PC-3 (cell line): ENCODE data around the gene FGR. TPM values are rescaled to one million over a fixed set of nuclear protein-coding genes. Genes with fewer than 3 reads are reported as not detected.

ENCODE experiments used
- ATAC-seq: fragments of 200-7000 bp; cut with Tn5 transposase; 2 replicates; pipeline ENCODE4 v1.9.1; 2020; ENCODE audit warnings: mild to moderate bottlenecking, moderate library complexity
- BruUV-seq: library from RNA; stranded (reverse); fragments of 400-500 nt; replicated peaks from 2 replicates; lab custom pipeline; 2021; lab: Mats Ljungman, UMichigan
- CTCF ChIA-PET: fragments of 300-600 bp; sonication (Branson Sonifier 250); formaldehyde crosslinking; loops from one replicate; lab custom pipeline; 2022; ENCODE audit warnings: antibody characterized with exemption; lab: Charles Lee
- POLR2A ChIA-PET: fragments of 300-600 bp; sonication (Branson Sonifier 250); formaldehyde crosslinking; loops from one replicate; lab custom pipeline; 2022; ENCODE audit warnings: antibody characterized with exemption; ENCODE audit not compliant: unreplicated experiment; lab: Charles Lee
- DNase-seq: peaks from one replicate; pipeline ENCODE4 v3.0.0-alpha.2; 2015
- H2AFZ ChIP-seq: fragments of 300-600 bp; sonication (generic); 2 replicates; pipeline ENCODE4 v1.6.0; 2016; ENCODE audit warnings: antibody characterized with exemption, low read length
- H3F3A ChIP-seq: fragments of 300-600 bp; sonication (generic); one replicate; pipeline ENCODE4 v1.6.0; 2017; ENCODE audit warnings: antibody characterized with exemption, low read length, control low read depth, mild to moderate bottlenecking; ENCODE audit not compliant: unreplicated experiment
- H3K27ac ChIP-seq: fragments of 300-600 bp; sonication (generic); 2 replicates; pipeline ENCODE4 v1.5.1; 2016; ENCODE audit warnings: mild to moderate bottlenecking, low read length
- H3K27me3 ChIP-seq: fragments of 300-600 bp; sonication (generic); 2 replicates; pipeline ENCODE4 v1.6.1; 2016; ENCODE audit warnings: low read length, mixed read lengths
- H3K36me3 ChIP-seq: fragments of 300-600 bp; sonication (generic); 2 replicates; pipeline ENCODE4 v1.6.1; 2016; ENCODE audit warnings: low read depth, mixed run types, low read length, mixed read lengths
- H3K4me1 ChIP-seq: fragments of 300-600 bp; sonication (generic); 2 replicates; pipeline ENCODE4 v1.5.1; 2016; ENCODE audit warnings: low read length; ENCODE audit not compliant: insufficient read depth
- H3K4me2 ChIP-seq: fragments of 300-600 bp; sonication (generic); 2 replicates; pipeline ENCODE4 v1.6.0; 2016; ENCODE audit warnings: low read length
- H3K4me3 ChIP-seq: fragments of 300-600 bp; sonication (generic); 2 replicates; pipeline ENCODE4 v1.5.1; 2016; ENCODE audit warnings: mild to moderate bottlenecking, low read length, mixed read lengths
- H3K79me2 ChIP-seq: fragments of 300-600 bp; sonication (generic); 2 replicates; pipeline ENCODE4 v1.6.1; 2017; ENCODE audit warnings: low read length, mixed read lengths
- H3K9ac ChIP-seq: fragments of 300-600 bp; sonication (generic); 2 replicates; pipeline ENCODE4 v1.6.0; 2016; ENCODE audit warnings: mild to moderate bottlenecking, low read length
- H3K9me2 ChIP-seq: fragments of 300-600 bp; sonication (generic); replicated peaks from 2 replicates; pipeline ENCODE4 v1.6.1; 2016; ENCODE audit warnings: mixed run types, low read length, mixed read lengths
- H3K9me3 ChIP-seq: fragments of 300-600 bp; sonication (generic); 2 replicates; pipeline ENCODE4 v1.6.1; 2016; ENCODE audit warnings: low read length, mixed read lengths
- H4K20me1 ChIP-seq: fragments of 300-600 bp; sonication (generic); 2 replicates; pipeline ENCODE4 v1.6.1; 2016; ENCODE audit warnings: low read length, mixed read lengths
- EZH2 ChIP-seq: fragments of 300-600 bp; sonication (generic); IDR thresholded peaks from one replicate; pipeline ENCODE4 v1.6.1; 2017; ENCODE audit warnings: antibody characterized with exemption, mild to moderate bottlenecking, low read length; ENCODE audit not compliant: unreplicated experiment
- EZH2phosphoT487 ChIP-seq: fragments of 300-600 bp; sonication (generic); IDR thresholded peaks from 2 replicates; pipeline ENCODE4 v1.6.1; 2018; ENCODE audit warnings: mild to moderate bottlenecking, antibody characterized with exemption, low read length, borderline replicate concordance
- intact Hi-C: fragments of 100-400 bp; cut with micrococcal nuclease; formaldehyde crosslinking; loops from 2 replicates; pipeline ENCODE4 v1.9.0; 2023
- total RNA-seq: library from RNA; depleted of rRNA; stranded (reverse); fragments of >200 nt; gene quantifications from 2 replicates; pipeline ENCODE4 v1.2.3, GENCODE V29; 2014
- TF ChIP-seq, protein P1 (sequence below): fragments of 300-600 bp; sonication (generic); conservative IDR thresholded peaks from 2 replicates; pipeline ENCODE4 v1.5.1; 2017; ENCODE audit warnings: antibody characterized with exemption, low read depth, mild to moderate bottlenecking, low read length

Gene FGR
- total RNA-seq, 1 experiment from 2014 or later: not detected

DNA sequence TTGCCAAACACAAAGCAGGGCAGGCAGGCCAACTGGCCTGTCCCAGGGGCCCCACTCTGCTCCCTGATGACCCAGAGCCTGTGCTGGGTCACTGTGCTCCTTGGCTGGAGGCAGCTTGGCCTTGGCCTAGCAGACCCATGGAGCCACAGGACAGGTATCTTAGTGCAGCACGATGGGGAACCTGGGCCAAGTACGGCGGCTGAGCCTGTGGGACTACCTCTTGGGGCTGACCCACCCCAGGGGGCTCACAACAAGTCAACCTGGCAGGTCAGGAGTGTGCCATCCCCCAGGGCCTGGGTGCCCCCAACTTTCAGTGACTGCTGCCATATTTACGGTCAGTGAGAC, 10.1 kb upstream of the FGR start:
- Histone ChIP-seq H3F3A (no peaks in the 10 kb centered on the region), H3K4me1 (no peaks in the 10 kb centered on the region), H3K9me2 (no peaks in the 10 kb centered on the region), H3K4me2 (no peak overlapping the region), H4K20me1 (no peaks in the 10 kb centered on the region), H3K79me2 (no peaks in the 10 kb centered on the region), H3K9ac (no peak overlapping the region), H3K27me3 (no peaks in the 10 kb centered on the region), H2AFZ (no peak overlapping the region), H3K36me3 (no peaks in the 10 kb centered on the region), H3K4me3 (no peak overlapping the region), H3K27ac (no peak overlapping the region), H3K9me3 (no peaks in the 10 kb centered on the region)
- no peak for ATAC-seq
- ChIA-PET CTCF (no interaction called here), POLR2A (no interaction called here)
- BruUV-seq: no TSS peak
- no peak for DNase-seq
- TF ChIP-seq EZH2phosphoT487 (no peak), EZH2 (no peak)
- TF ChIP-seq, protein P1, sequence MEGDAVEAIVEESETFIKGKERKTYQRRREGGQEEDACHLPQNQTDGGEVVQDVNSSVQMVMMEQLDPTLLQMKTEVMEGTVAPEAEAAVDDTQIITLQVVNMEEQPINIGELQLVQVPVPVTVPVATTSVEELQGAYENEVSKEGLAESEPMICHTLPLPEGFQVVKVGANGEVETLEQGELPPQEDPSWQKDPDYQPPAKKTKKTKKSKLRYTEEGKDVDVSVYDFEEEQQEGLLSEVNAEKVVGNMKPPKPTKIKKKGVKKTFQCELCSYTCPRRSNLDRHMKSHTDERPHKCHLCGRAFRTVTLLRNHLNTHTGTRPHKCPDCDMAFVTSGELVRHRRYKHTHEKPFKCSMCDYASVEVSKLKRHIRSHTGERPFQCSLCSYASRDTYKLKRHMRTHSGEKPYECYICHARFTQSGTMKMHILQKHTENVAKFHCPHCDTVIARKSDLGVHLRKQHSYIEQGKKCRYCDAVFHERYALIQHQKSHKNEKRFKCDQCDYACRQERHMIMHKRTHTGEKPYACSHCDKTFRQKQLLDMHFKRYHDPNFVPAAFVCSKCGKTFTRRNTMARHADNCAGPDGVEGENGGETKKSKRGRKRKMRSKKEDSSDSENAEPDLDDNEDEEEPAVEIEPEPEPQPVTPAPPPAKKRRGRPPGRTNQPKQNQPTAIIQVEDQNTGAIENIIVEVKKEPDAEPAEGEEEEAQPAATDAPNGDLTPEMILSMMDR: no peak
- intact Hi-C loops: no loop called here

- Histone ChIP-seq H3K79me2 (no peaks in the 10 kb centered on the region), H3K9ac (no peak overlapping the region), H2AFZ (no peak overlapping the region), H3K4me2 (no peak overlapping the region), H3K27me3 (no peaks in the 10 kb centered on the region), H3K9me2 (no peaks in the 10 kb centered on the region), H3F3A (no peaks in the 10 kb centered on the region), H3K4me3 (no peak overlapping the region), H4K20me1 (no peaks in the 10 kb centered on the region), H3K4me1 (no peaks in the 10 kb centered on the region), H3K9me3 (no peaks in the 10 kb centered on the region), H3K27ac (no peak overlapping the region), H3K36me3 (no peaks in the 10 kb centered on the region)
- CTCF ChIA-PET: no interaction called here
- DNase-seq: no peak
- no TSS peak for BruUV-seq
- POLR2A ChIA-PET: no interaction called here
- no peak for TF ChIP-seq EZH2
- TF ChIP-seq, protein P1: no peak
- no peak for TF ChIP-seq EZH2phosphoT487
- intact Hi-C loops: loop anchor here (1.0 kb wide), 1 partner anchor 19 kb away; no protein-coding TSS in a partner anchor
- ATAC-seq: no peak
These were observed 9.5 kb upstream of the FGR start for GRCh38 chr1:27644369-27645070.
